ENCODE results near the gene AVL9. TPM values are rescaled to one million over a fixed set of nuclear protein-coding genes. Genes with fewer than 3 reads are reported as not detected.

The AVL9 gene
- polyA plus RNA-seq, 1 of the 3 experiments (the other 2 are of a cell fraction): 8.9 TPM

DNA sequence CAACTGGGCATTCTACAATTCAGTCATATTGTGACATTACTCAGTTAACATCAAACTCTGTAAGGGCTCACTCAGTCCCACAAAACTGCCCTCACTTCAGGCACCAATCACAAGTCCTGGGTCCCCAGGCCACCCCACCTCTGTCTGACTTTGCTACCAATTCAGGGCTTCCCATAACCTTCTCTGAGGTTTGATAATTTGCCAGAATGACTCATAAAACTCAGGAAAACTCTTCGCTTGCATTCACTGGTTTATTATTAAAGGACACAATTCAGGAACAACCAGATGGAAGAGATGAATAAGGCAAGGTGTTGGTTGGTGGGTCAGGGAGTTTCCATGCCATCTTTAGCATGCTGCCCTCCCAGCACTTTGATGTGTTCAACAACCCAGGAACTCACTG, 41.3 kb downstream of the AVL9 start (continued):
- TF ChIP-seq, protein P1, sequence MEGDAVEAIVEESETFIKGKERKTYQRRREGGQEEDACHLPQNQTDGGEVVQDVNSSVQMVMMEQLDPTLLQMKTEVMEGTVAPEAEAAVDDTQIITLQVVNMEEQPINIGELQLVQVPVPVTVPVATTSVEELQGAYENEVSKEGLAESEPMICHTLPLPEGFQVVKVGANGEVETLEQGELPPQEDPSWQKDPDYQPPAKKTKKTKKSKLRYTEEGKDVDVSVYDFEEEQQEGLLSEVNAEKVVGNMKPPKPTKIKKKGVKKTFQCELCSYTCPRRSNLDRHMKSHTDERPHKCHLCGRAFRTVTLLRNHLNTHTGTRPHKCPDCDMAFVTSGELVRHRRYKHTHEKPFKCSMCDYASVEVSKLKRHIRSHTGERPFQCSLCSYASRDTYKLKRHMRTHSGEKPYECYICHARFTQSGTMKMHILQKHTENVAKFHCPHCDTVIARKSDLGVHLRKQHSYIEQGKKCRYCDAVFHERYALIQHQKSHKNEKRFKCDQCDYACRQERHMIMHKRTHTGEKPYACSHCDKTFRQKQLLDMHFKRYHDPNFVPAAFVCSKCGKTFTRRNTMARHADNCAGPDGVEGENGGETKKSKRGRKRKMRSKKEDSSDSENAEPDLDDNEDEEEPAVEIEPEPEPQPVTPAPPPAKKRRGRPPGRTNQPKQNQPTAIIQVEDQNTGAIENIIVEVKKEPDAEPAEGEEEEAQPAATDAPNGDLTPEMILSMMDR (IDR thresholded peaks at IDR 0.05): no peak
- no peak for TF ChIP-seq EP300 (IDR thresholded peaks at IDR 0.05; ENCODE audit: borderline replicate concordance in 1 of 2, low read depth in 1 of 2, low read length in 1 of 2)
- TF ChIP-seq MXI1 (IDR thresholded peaks at IDR 0.05; ENCODE audit: low read depth, low read length): no peak
- peak; percentile 45 for TF ChIP-seq TCF12 (IDR thresholded peaks at IDR 0.05)
- TF ChIP-seq FOXM1 (IDR thresholded peaks at IDR 0.05; ENCODE audit: low read depth): no peak
- TF ChIP-seq JUND (IDR thresholded peaks at IDR 0.05): peak; percentile 72
- TF ChIP-seq, protein P2, sequence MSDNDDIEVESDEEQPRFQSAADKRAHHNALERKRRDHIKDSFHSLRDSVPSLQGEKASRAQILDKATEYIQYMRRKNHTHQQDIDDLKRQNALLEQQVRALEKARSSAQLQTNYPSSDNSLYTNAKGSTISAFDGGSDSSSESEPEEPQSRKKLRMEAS (IDR thresholded peaks at IDR 0.05; ENCODE audit: low read depth): no peak
- no peak for TF ChIP-seq TEAD4 (IDR thresholded peaks at IDR 0.05; ENCODE audit: borderline replicate concordance, insufficient read depth)
- TF ChIP-seq REST (IDR thresholded peaks at IDR 0.05; ENCODE audit: low read depth, low read length): no peak

GRCh38 chr7:32537760-32538159, 42.5 kb downstream of the AVL9 start:
- POLR2A ChIA-PET: no interaction called here
- peaks cover 81% of the 10 kb centered on the region for H3K79me2 ChIP-seq (ENCODE audit: insufficient read depth)
- TF ChIP-seq, protein P2 (IDR thresholded peaks at IDR 0.05; ENCODE audit: low read depth): no peak
- no peak for TF ChIP-seq YY1 (IDR thresholded peaks at IDR 0.05; ENCODE audit: low read depth)
- no peak for TF ChIP-seq CHD2 (IDR thresholded peaks at IDR 0.05; ENCODE audit: low read length, partially characterized antibody)
- TF ChIP-seq ZBTB33 (IDR thresholded peaks at IDR 0.05; ENCODE audit: borderline replicate concordance, low read depth): no peak
- TF ChIP-seq, protein P1 (IDR thresholded peaks at IDR 0.05): no peak
- no peak for TF ChIP-seq TEAD4 (IDR thresholded peaks at IDR 0.05; ENCODE audit: borderline replicate concordance, insufficient read depth)
- no peak for TF ChIP-seq POLR2AphosphoS5 (IDR thresholded peaks at IDR 0.05; ENCODE audit: low read depth, low read length)
- TF ChIP-seq GABPA (IDR thresholded peaks at IDR 0.05; ENCODE audit: low read depth): no peak
- TF ChIP-seq FOXM1 (IDR thresholded peaks at IDR 0.05; ENCODE audit: low read depth): no peak
- TF ChIP-seq REST (IDR thresholded peaks at IDR 0.05; ENCODE audit: low read depth, low read length): no peak

More at GRCh38 chr7:32537760-32538159, 42.5 kb downstream of the AVL9 start:
- CTCF ChIA-PET: no interaction called here
- H3K4me2 ChIP-seq: no peak overlapping the region
- no peak overlapping the region for H3K4me3 ChIP-seq (ENCODE audit: low read depth in 2 of 2, low read length in 1 of 2)
- peaks cover under 1 to 6% of the 10 kb centered on the region in 2 experiments for H3K36me3 ChIP-seq (replicated peaks in 1 of 2; ENCODE audit: control insufficient read depth in 1 of 2, insufficient read depth in 2 of 2, low read length in 1 of 2)
- H3K9ac ChIP-seq: no peak overlapping the region
- no peaks in the 10 kb centered on the region for H3K9me2 ChIP-seq
- H3K9me3 ChIP-seq: no peaks in the 10 kb centered on the region
- no peak overlapping the region for H2AFZ ChIP-seq (ENCODE audit: low read depth)
- H4K20me1 ChIP-seq (ENCODE audit: insufficient read depth): peaks cover 37% of the 10 kb centered on the region
- WGBS (ENCODE audit: low lambda C conversion rate): 92% methylated on average over 4 of the region's 4 CpGs
- peaks cover 17% of the 10 kb centered on the region for H3F3A ChIP-seq (replicated peaks; ENCODE audit: insufficient read depth)
- H3K27ac ChIP-seq (ENCODE audit: low read depth in 2 of 2, low read length in 1 of 2): no peak overlapping the region
- no peaks in the 10 kb centered on the region for H3K27me3 ChIP-seq (ENCODE audit: insufficient read depth)
- no peak for DNase-seq
- peaks cover 0 to 7% of the 10 kb centered on the region in 2 experiments; a peak in 3 of 4 replicates for H3K4me1 ChIP-seq (ENCODE audit: control insufficient read depth in 1 of 2, insufficient read depth in 2 of 2, low read depth in 1 of 2, low read length in 1 of 2)
